ENCODE measurements around the gene NECAB3. TPM values are rescaled to one million over a fixed set of nuclear protein-coding genes. Genes with fewer than 3 reads are reported as not detected.
"Not testable (repeated sequence)": the region's sequence is repeated elsewhere in the genome, so short reads cannot be mapped to it uniquely, and the experiment has no call there.

Gene NECAB3
- total RNA-seq, 1 donor: 4.6 TPM

DNA sequence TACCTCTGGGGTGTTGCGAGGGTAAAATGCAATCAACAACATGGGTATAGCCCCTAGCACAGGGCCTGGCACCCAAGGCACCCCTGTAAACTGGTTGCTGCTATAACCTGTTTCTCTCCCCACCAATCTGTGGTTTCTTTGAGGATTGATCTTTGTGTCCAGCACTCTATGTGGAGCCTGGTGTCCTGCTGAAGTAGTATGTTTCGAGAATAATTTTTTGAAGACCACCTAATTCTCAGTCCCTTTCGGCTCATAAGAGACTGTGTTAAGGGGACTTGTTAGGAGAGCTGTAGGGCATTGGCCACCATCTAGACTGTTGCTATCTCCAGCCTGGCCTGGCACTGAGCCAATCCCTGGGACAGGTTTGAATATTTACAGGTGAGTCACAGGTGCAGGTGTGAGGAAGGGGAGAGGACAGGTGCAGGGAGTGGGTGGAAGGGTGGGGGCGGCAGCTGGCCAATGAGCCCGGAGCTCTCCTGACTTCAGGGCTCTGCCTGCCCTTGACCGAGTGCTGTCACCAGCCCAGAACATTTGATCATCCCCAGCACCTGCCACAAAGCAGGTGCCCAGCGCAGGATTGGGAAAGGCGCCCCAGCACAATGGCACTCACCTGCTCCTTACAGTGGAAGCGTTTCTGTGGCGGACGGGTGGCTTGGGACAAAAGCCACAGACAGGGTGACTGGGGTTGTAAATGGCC lies 20.2 kb downstream of the NECAB3 start:
- no peaks in the 10 kb centered on the region for H3K27me3 ChIP-seq (ENCODE audit: insufficient read depth, low read length)
- H3K9me3 ChIP-seq (ENCODE audit: low read depth, low read length): no peaks in the 10 kb centered on the region
- no peak overlapping the region for H3K4me3 ChIP-seq (ENCODE audit: low read length)
- no peaks in the 10 kb centered on the region for H3K4me1 ChIP-seq (ENCODE audit: insufficient read depth, low read length)

DNA sequence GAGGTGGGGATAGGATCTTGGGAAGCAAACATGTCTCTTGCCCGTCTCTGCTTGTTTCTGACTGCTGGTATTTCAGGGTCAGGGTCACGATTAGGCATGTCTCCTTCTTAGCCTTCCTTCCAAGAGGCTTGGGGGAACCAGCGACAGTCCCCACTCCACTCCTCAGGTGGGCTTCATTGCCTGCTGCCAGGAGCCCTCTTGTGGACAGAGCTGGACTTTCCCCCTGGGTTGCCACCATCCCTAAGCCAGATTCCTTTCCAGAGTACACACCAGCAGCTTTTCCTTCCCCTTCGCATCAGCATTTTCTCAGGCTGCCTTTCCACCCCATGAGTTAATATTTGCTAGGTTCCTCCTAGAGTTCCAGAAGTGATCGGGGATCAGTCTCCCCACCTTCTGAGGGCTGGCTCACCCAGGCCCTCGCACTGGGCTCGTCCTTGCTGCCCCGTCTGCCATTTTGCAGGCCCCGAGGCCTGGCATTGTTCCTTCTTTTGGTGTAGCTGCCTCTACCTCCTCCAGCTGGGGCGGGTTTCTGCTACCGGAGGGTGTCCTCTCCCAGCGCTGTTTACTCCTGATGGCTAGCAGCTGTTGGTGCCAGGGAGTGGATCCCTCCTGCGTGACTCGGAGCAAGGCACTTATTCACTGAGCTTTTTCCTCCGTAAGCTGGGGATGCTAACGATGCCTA lies 20.9 kb downstream of the NECAB3 start:
- H3K4me1 ChIP-seq (ENCODE audit: insufficient read depth, low read length): no peaks in the 10 kb centered on the region
- H3K9me3 ChIP-seq (ENCODE audit: low read depth, low read length): no peaks in the 10 kb centered on the region
- H3K27me3 ChIP-seq (ENCODE audit: insufficient read depth, low read length): no peaks in the 10 kb centered on the region
- no peak overlapping the region for H3K4me3 ChIP-seq (ENCODE audit: low read length)

DNA sequence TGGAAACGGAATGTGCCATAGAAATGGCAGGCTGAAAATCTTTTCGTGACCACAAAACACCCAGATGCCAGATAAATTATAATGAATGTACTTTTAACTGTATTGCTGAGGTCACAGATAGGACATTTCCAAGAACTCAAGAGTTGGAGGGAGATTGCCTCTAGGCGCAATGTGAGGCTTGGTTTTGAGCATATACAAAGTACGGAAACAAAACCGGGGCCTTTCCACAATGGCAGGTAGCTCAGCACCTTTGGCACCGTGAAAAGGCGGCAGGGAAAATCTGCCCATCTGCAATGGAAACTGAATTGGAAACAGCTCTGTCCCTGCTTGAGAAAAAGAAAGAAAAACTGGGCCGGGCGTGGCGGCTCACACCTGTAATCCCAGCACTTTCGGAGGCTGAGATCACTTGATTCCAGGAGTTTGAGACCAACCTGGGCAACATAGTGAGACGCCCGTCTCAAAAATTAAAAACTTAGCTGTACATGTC lies 22.6 kb downstream of the NECAB3 start:
- no peaks in the 10 kb centered on the region for H3K9me3 ChIP-seq (ENCODE audit: low read depth, low read length)
- H3K4me1 ChIP-seq (ENCODE audit: insufficient read depth, low read length): no peaks in the 10 kb centered on the region
- no peak overlapping the region for H3K4me3 ChIP-seq (ENCODE audit: low read length)
- no peaks in the 10 kb centered on the region for H3K27me3 ChIP-seq (ENCODE audit: insufficient read depth, low read length)

DNA sequence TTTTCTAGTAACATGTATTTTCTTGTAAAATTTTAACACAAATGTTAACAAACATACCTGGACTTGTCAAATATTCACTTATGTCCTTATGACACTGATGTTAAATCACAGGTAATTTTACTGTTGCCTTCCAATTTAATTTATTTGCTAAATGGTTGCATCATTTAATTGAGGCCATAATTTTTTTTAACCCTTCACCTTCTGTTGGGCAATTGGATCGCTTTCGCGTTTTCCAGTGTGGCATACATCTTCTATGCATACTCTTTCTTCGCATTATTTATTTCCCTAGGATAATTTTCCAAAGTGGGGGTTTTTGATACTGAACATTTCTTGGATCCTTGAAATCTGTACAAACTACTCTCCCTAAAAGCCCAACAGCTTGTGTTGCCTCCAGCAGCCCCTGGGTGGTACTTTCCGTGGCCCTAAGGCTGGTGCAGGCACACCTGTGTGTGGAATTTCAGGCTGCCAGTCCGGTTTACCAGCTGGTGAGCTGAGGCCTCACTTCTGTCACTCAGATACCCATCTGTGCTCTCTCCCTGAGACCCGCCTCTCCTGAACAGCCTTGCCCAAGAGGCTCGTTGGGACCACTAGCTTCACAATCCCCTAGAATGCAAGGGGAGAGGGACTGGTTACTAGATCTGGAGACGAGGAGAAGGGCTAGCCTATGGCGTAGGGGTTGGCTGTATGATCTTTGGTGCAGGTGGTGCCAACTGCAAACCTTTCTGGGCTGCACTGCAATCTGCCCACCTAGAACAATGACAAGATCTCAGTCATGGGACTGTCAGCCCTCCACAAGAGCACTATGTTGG lies 23.3 kb downstream of the NECAB3 start:
- H3K4me3 ChIP-seq (ENCODE audit: low read length): no peak overlapping the region
- H3K4me1 ChIP-seq (ENCODE audit: insufficient read depth, low read length): no peaks in the 10 kb centered on the region
- H3K27me3 ChIP-seq (ENCODE audit: insufficient read depth, low read length): no peaks in the 10 kb centered on the region

DNA sequence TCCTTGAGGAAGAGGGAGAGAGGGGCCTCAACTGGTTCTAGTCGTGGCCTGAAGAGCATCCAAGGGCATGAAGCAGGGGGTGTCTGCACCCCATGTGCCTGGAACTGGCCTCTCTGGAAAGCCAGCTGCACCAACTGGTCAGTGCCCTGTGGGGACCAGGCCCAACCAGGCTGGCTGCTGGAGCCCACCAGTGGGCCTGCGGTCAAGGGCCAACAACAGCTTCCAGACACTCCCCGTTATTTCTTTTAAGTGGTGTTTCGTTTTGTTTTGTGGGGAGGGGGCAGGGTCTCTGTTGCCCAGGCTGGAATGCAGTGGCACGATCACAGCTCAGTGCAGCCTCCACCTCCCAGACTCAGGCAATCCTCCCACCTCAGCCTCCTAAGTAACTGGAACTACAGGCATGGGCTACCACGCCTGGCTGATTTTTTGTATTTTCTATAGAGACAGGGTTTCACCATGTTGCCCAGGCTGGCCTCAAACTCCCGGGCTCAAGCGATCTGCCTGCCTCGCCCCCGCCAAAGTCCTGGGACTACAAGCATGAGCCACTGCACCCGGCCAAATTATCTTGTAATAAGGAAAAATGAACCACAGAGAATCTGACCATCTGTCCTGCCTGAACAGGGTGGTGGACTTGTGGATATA lies 24.0 kb downstream of the NECAB3 start:
- no peak overlapping the region for H3K4me3 ChIP-seq (ENCODE audit: low read length)
- no peaks in the 10 kb centered on the region for H3K27me3 ChIP-seq (ENCODE audit: insufficient read depth, low read length)
- H3K9me3 ChIP-seq (ENCODE audit: low read depth, low read length): no peaks in the 10 kb centered on the region
- H3K4me1 ChIP-seq (ENCODE audit: insufficient read depth, low read length): no peaks in the 10 kb centered on the region

More for the DNA sequence above, 23.3 kb downstream of the NECAB3 start:
- no peaks in the 10 kb centered on the region for H3K9me3 ChIP-seq (ENCODE audit: low read depth, low read length)

DNA sequence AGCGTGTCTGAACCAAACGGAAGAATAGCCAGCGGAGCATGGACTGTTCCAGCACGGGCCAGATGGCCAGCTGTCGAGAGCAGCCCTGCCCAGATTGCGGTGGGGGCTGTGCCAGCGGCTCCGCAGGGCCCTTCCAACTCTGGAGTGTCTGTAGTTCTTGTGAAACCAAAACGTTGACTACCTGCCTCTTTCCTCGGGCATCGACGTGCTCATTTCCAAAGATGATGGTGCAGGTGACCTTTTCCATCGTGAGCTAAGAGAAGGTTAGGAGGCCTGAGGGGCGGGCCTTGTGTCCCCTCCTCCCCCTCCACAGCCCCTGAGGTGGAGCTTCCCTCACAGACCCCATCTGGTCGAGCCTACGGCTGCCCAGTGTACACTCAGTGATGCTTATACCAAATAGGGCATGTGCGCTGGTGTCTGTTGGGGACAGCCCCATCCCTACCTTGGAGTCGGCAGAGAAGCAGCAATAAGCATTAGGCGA lies 25.0 kb downstream of the NECAB3 start:
- H3K4me1 ChIP-seq (ENCODE audit: insufficient read depth, low read length): no peaks in the 10 kb centered on the region
- no peaks in the 10 kb centered on the region for H3K9me3 ChIP-seq (ENCODE audit: low read depth, low read length)
- H3K4me3 ChIP-seq (ENCODE audit: low read length): no peak overlapping the region
- H3K27me3 ChIP-seq (ENCODE audit: insufficient read depth, low read length): no peaks in the 10 kb centered on the region

DNA sequence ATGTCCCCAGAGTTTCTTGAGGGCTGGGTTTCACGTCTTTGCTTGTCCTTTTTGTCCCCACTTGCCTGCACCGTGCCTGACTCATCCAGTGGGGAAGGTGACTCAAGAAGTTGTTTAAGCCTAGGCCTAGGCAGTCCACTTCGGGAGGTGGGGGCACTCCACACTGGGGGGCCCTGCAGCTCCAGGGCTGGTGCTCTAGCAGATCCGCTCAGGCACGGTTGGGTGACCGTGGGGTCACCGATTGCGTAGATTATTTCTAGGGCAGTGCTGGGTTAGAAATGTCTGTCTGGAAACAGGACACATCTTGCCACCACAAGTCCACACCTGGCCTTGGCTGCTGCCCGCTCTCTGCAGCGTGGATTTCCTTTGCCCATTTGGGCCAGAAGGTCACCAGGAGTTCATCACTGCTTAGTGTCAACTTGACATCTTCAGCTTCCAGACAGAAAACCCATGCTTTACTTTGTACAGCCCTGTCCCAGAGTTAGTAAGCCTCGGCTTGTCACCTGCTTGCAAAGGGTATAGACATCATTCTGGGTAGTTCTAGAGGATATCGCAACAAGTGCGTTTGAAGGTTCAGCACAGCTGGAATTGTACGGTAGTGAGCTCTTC lies 25.7 kb downstream of the NECAB3 start:
- H3K4me1 ChIP-seq (ENCODE audit: insufficient read depth, low read length): no peaks in the 10 kb centered on the region
- no peaks in the 10 kb centered on the region for H3K27me3 ChIP-seq (ENCODE audit: insufficient read depth, low read length)
- H3K9me3 ChIP-seq (ENCODE audit: low read depth, low read length): no peaks in the 10 kb centered on the region
- no peak overlapping the region for H3K4me3 ChIP-seq (ENCODE audit: low read length)

DNA sequence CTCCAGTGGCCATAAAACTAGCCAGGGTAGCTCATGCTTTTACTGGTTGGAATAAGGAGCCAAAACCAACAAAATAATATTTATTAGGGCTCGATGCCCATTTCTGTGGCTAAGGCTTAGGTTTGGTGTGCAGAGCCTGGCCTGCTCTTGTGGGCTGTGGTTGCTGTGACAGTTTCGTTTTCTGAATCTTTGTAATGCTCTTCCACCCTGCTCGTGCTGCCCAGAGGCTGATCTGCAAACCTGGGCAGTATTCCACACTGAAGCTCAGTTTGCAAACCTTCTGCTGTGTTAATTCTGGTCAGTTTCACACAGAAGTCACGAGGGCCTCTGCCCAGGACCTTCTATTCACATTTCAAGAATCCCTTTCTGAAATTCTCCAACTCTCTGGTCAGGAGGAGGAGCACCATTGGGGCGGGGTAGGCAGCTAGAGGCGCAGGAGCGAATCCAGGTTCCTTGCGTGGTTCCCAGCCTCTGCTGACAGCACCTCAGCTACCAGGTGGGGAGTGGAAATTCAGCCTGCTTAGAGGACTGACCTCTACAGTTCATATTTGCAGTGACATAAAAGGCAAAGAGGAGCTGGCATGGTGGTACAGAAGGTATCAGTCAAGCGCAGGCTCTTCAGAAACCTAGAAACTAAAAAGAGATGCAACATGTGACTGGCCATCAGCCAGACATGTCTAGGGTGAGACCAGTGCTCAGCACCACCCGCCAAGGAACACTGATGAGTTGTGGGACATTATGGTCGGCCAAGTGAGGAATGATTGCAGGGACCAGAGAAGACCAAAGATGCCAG lies 26.4 kb downstream of the NECAB3 start:
- Histone ChIP-seq H3K4me3 (ENCODE audit: low read length) (no peak overlapping the region), H3K27me3 (ENCODE audit: insufficient read depth, low read length) (no peaks in the 10 kb centered on the region), H3K4me1 (ENCODE audit: insufficient read depth, low read length) (no peaks in the 10 kb centered on the region), H3K9me3 (ENCODE audit: low read depth, low read length) (no peaks in the 10 kb centered on the region)

DNA sequence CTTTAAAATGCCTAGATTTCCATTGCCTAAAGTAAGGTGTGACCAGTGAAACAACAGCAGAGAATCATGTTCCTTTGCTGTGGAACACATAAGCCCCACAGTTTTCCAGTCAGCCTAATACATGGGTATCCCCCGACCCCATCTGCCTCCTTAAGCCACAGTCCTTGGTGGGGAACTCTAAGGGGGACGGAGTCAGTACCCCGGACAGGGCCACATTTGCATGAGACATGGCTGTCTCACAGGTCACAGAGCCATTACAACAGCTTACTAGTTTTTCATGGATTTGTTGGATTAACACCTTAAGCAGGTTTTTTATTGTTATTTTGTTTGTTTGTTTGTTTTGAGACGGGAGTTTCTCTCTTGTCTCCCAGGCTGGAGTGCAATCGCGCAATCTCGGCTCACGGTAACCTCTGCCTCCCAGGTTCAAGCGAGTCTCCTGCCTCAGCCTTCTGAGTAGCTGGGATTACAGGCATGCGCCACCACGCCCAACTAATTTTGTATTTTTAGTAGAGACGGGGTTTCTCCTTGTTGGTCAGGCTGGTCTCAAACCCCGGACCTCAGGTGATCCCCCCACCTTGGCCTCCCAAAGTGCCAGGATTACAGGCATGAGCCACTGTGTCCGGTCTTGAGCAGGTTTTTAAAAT lies 27.1 kb downstream of the NECAB3 start:
- H3K4me3 ChIP-seq (ENCODE audit: low read length); H3K4me1 ChIP-seq (ENCODE audit: insufficient read depth, low read length); H3K9me3 ChIP-seq (ENCODE audit: low read depth, low read length); H3K27me3 ChIP-seq (ENCODE audit: insufficient read depth, low read length): not testable (repeated sequence)

DNA sequence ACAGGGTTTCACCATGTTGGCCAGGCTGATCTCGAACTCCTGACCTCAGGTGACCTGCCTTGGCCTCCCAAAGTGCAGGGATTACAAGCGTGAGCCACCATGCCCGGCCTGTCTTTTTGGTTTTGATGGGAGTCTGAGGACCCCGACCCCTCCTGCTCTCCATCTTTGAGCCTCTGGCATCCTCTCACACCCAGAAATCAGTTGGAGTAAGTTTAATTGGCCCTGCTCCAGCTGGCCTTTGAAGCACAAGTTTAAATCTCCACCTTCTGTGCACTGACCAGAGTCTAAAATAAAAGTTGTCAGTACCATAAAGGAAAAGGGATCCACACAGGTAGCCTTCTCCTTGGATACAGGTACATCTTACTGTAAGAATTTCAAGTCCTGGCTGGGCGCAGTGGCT lies 28.0 kb downstream of the NECAB3 start:
- Histone ChIP-seq H3K27me3 (ENCODE audit: insufficient read depth, low read length) (no peaks in the 10 kb centered on the region), H3K4me3 (ENCODE audit: low read length) (no peak overlapping the region), H3K9me3 (ENCODE audit: low read depth, low read length) (no peaks in the 10 kb centered on the region), H3K4me1 (ENCODE audit: insufficient read depth, low read length) (no peaks in the 10 kb centered on the region)

DNA sequence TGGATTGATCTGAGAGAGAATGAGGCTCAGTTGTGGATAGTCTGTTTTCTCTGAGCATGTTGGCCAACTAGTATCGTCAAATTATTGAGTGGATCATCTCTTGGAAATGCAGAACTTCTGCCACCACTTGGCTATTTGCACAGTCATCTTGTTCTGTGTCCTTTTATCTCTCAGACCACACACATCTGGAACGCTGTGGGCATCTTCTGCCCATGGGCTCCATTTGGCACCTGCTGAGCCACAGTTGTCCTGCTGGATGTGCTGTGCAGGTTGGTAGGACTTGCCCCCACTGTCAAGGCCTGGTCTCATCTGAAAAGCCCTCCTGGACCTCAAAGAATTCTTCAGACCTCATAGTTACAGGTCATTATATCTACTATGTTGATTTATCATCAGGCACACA lies 28.8 kb downstream of the NECAB3 start:
- Histone ChIP-seq H3K4me3 (ENCODE audit: low read length) (no peak overlapping the region), H3K9me3 (ENCODE audit: low read depth, low read length) (no peaks in the 10 kb centered on the region), H3K4me1 (ENCODE audit: insufficient read depth, low read length) (no peaks in the 10 kb centered on the region), H3K27me3 (ENCODE audit: insufficient read depth, low read length) (no peaks in the 10 kb centered on the region)

DNA sequence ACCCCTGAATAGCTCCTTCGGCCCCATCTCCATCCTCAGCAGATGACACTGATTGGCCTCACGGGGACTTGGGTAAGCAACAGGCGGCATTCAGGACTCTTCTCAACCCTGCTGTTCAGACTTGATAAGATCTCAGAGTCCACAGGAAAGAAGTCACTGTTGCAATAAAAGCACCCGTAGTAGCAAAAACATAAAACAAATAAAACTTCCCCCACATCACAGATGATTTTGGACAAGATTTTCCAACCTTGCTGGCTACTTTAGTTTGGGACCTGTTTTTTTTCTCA lies 29.2 kb downstream of the NECAB3 start:
- no peaks in the 10 kb centered on the region for H3K27me3 ChIP-seq (ENCODE audit: insufficient read depth, low read length)
- no peaks in the 10 kb centered on the region for H3K9me3 ChIP-seq (ENCODE audit: low read depth, low read length)
- H3K4me3 ChIP-seq (ENCODE audit: low read length): no peak overlapping the region
- H3K4me1 ChIP-seq (ENCODE audit: insufficient read depth, low read length): no peaks in the 10 kb centered on the region

DNA sequence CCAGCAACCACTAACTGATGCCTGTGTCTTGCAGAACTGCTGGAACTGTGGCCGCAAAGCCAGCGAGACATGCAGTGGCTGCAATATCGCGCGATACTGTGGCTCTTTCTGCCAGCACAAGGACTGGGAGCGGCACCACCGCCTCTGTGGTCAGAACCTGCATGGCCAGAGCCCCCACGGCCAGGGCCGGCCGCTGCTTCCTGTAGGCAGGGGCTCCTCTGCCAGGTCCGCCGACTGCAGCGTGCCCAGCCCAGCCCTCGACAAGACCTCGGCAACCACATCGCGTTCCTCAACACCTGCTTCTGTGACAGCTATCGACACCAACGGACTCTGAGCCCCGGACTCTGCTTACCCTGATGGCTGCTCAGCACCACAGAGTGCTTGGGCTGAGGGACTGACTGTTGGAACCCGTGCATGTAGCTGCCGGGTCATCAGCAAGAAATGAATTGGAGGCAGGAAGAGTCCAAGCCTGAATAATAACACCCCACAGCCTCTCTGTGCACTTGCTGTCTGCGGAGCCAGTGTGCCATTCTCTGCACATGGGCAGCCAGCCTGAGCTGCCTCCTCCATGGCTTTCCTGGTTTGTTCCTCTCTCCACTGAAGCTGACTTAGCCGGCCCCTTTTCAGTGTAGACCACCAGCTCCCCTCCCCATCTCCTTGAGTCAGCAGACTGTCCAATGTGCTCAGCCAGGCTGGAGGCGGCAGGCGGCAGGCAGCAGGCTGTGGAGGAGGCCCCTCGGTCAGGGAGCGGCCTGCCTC lies 29.7 kb downstream of the NECAB3 start:
- Histone ChIP-seq H3K9me3 (ENCODE audit: low read depth, low read length) (no peaks in the 10 kb centered on the region), H3K4me3 (ENCODE audit: low read length) (no peak overlapping the region), H3K4me1 (ENCODE audit: insufficient read depth, low read length) (no peaks in the 10 kb centered on the region), H3K27me3 (ENCODE audit: insufficient read depth, low read length) (no peaks in the 10 kb centered on the region)
